Measurements from ENCODE around the gene LRMDA.
"Not testable (repeated sequence)": the region's sequence is repeated elsewhere in the genome, so short reads cannot be mapped to it uniquely, and the experiment has no call there.

The LRMDA gene

DNA sequence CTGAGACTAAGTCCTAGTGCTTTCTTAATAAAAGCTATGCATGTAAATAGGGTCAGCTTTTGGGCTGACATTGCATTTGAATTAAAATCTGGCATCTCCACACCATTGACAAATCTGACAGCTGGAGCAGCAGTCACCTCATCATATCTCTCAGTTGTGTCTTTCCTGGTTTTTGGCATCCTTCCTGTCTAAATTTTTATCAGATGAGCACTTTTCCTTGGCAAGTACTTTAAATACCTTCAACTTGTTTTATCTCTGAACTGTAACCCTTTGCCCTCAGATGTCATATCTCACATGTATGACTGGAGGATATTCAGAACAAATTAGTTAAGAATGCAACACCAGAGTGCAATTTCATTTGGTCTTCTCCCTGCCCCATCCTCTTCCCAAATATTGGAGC, 1066.2 kb downstream of the LRMDA start:
- DNase-seq, result no peak

DNA sequence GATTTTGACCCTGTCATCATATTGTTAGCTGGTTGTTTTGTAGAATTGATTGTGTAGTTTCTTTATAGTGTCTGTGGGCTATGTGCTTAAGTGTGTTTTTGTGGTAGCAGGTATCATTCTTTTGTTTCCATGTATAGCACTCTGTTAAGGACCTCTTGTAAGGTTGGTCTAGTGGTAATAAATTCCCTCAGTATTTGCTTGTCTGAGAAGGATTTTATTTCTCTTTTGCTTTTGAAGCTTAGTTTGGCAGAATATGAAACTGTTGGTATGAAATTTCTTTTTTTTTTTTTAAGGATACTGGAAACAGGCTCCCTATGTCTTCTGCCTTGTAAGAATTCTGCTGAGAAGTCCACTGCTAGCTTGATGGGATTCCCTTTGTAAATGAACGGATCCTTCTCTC, 1073.4 kb downstream of the LRMDA start:
- no peak for DNase-seq

- no peak for DNase-seq
Measured at GRCh38 chr10:76509446-76509845, 1078.0 kb downstream of the LRMDA start.

DNA sequence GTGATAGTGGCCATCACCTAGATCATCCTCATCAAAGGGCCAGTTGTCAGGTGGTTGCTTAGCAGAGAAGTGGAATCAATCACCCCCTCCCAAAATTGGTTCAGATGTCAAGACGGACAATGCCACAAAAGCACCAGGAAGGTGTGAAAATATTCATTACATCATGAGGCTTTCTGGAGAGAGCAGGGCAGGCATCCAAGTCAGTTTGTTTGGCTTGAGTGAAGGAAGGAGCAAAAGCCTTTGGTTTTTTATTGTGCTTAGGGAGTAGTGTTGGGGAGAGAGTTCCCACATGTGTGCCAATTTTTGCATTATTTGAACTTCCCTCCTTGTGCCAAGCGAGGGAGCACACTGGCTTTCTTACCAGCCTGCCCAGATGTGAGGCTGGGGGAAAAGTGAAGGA, 1082.9 kb downstream of the LRMDA start:
- no peak for DNase-seq

GRCh38 chr10:76514869-76515268, 1083.4 kb downstream of the LRMDA start:
- DNase-seq, result no peak

DNA sequence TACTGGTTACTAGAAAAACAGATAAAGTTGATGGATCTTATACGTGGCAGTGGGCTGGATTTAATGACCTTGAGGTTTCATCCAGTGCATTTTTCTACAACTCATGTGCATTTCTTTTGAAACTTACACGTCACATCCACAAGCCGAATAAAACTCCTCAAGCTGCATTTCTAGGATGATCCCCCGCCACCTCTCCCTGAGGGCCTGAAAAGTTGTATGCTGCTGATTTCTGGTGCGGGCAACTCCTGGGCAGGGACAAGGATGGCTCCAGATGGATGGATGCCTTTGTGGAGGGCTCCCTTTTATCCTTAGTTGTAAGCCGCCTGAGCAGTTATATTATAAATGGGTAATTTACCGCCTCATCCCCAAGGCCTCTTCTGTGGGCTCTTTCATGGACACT, 1091.1 kb downstream of the LRMDA start:
- no peak for DNase-seq

DNA sequence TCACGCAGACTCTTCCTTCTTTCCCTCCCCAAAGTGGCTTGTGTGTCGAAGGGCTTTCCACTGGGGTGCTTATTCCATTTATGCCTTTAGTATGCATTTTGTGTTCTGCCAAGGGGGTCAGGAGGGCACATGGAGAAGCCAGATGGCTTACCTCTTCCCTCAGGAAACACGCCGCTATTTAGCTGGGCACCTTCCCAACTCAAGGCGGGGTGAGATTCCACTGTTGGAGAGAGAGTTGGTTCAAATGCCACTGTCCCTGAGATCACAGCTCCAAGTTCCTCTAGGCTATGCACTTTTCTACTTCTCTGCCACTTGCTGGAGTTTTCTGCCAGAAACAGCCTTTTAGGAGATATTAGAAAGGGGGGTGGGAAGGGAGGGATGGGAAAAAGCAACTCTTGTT, 1091.8 kb downstream of the LRMDA start:
- DNase-seq, result no peak

- DNase-seq, result no peak
Measured at GRCh38 chr10:76523791-76524351, 1092.4 kb downstream of the LRMDA start.

DNA sequence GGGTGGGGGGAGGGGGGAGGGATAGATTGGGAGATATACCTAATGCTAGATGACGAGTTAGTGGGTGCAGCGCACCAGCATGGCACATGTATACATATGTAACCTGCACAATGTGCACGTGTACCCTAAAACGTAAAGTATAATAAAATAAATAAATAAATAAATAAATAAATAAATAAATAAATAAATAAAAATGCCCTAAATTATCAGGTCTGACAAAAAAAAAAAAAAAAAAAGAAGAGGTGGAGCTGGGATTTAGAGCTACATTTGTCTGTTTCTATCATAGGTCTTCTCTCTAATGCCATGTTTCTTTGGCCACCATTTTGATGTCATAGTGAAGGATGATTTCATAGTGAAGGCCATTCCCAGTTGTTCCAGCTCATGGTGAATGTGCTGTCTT, 1095.4 kb downstream of the LRMDA start:
- not testable (repeated sequence) for DNase-seq

DNA sequence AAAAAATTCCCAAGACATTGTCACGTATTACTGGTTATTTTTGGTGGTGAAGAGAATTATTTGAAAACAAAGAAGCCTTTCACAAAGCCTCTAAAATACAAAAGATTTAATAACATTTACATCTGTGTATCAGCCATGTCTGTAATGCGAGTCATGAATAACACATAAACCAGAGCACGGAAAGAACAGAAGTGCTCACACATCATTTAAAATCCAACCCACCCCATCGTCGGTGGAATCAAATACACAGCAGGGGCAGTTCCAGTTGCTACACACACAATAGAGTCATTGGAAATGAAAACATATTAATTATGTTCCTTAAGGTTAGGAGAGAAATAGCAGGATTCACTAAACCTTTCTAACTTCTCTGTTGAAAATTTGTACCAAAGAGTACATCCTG, 1108.9 kb downstream of the LRMDA start:
- no peak for DNase-seq

- no peak for DNase-seq
Measured at GRCh38 chr10:76540786-76541185, 1109.4 kb downstream of the LRMDA start.

- no peak for DNase-seq
Measured at GRCh38 chr10:76541852-76542251, 1110.4 kb downstream of the LRMDA start.

GRCh38 chr10:76542307-76542930, 1111.0 kb downstream of the LRMDA start:
- DNase-seq, result no peak

DNA sequence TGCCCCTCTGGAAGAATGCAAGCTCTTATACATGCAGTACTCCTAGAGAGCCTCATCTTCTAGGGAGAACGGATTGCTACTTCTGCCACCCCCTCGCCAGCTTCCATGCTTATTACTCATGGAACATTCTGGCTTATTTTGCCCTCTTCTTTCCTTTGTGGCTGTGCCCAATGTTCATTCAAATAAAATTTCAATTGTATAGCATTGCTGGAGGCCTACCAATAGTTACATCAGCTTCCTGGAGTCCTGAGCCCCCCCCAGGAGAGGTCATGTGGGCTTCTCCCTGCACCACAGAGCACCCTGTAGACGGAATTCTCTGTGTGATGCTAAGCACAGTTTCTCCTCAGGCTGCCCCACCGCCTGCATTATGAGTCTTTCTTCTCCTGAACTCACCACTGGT, 1112.2 kb downstream of the LRMDA start:
- DNase-seq, result no peak

GRCh38 chr10:76544789-76545188, 1113.4 kb downstream of the LRMDA start:
- DNase-seq, result no peak

DNA sequence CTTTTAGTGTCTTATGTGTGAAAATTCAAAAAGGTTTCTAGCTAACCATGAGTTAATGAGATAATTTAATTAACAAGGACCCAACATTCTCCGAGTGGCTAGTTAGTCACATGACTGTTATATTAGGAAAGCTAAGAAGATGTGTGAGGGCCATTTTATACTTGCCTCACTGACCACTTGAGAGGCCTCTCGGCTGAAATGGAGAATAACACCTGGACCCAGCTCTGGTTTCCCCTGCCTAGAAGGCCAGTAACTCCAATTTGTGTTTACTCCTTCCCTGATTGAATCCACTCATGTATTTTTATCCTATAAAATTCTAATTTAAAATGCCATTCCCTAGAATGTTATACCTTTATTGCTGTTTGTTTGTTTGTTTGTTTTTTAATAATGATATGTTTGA, 1115.0 kb downstream of the LRMDA start:
- DNase-seq, result no peak

DNA sequence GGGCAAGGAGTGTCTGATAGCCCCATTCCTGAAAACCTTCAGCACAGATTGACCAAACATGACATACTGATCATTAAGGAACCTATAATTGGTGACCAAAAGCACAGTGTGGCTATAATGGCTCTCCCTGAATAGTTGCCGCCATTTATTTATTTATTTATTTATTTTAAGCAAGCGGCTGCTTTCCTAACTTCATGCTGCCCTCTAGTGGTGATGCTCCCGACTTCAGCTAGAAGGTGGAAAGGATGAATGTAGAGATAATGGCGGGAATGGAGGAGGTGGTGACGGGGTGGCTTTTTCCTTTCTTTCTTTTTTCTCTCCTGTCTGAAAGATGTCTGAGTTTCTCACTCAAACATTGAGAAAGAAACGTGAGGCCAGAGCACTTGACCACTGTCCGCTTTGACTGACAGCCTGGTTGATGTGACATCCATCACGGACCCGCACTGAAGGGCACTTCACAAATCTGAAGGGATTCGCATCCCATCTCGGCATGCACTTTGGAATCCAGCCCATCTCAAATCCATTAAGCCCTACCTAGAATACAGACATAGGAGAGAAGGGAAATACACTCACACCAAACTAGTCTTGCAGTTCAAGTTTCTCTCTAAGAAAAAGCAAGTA, 1116.0 kb downstream of the LRMDA start:
- peak; percentile 24 for DNase-seq

GRCh38 chr10:76548716-76549115, 1117.3 kb downstream of the LRMDA start:
- no peak for DNase-seq

GRCh38 chr10:76549171-76549570, 1117.7 kb downstream of the LRMDA start:
- DNase-seq, result no peak

- DNase-seq, result no peak
Measured at GRCh38 chr10:76550806-76551205, 1119.4 kb downstream of the LRMDA start.

- DNase-seq, result no peak
Measured at GRCh38 chr10:76552091-76552873, 1120.9 kb downstream of the LRMDA start.

DNA sequence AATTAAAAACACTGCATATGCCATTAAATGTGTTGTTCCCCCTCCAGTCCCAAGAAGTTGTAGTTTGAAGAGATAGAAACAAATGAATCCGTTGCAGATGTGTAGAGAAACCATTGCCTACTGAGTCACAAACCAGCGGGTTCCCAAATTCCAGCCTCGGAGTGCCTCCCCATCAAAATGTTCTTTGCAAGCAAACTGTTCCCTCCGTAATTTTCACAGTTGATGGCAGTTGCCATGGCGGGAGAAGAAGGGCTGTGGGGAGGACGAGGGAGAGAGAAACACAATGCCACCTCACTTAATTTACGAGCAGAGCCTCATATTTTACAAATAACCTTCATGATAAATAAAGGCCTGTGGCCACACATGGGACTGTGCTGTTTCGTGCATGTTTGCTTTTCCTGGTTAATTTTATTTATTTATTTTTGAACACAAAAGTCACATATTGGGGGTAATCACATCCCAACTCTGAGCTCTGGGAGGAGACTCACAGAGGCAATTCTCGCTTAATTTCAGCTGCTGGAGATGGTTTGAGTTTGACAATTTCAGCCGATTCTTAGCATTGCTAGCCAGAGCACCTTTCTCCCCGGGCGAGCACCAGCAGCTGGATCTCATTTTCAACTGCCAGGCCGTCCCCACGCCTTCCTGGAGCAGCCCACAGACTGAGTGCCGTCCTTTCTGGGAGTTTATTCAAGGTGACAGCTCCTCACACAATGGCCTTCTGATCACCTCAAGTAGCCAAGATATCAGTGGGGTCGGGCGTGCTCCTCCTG, 1122.0 kb downstream of the LRMDA start:
- no peak for DNase-seq

GRCh38 chr10:76554033-76554408, 1122.6 kb downstream of the LRMDA start:
- no peak for DNase-seq

All from CD4-positive, alpha-beta T cell treated with Interleukin-10 for 1 hour (primary cell).